CD4-positive, CD25-positive, alpha-beta regulatory T cell (primary cell): ENCODE data around the gene INSYN2A. TPM values are rescaled to one million over a fixed set of nuclear protein-coding genes. Genes with fewer than 3 reads are reported as not detected.

Source experiments
- ATAC-seq, 2 donors: fragments of 150-1000 bp; cut with Tn5 transposase; one replicate each; pipeline ENCODE4 v1.10.0; 2021; ENCODE audit warnings: low read depth in 2 of 2, moderate number of reproducible peaks in 2 of 2, moderate library complexity in 1 of 2
- DNase-seq, 3 donors: peaks; one replicate each; pipeline versions ENCODE4 v3.0.0 to v3.0.0-alpha.2; 2012 to 2022; ENCODE audit warnings: mixed read lengths in 1 of 3
- H3K27ac ChIP-seq: one replicate; pipeline ENCODE4 v1.7.0; 2013; ENCODE audit warnings: mild to moderate bottlenecking, low read length; ENCODE audit not compliant: insufficient read depth, poor library complexity, severe bottlenecking
- H3K27me3 ChIP-seq: one replicate; pipeline ENCODE4 v1.7.0; 2013; ENCODE audit warnings: low read length; ENCODE audit not compliant: control insufficient read depth, insufficient read depth
- H3K36me3 ChIP-seq: one replicate; pipeline ENCODE4 v1.7.0; 2013; ENCODE audit warnings: mild to moderate bottlenecking, low read length, moderate library complexity; ENCODE audit not compliant: control insufficient read depth, insufficient read depth
- H3K4me1 ChIP-seq: 2 replicates; pipeline ENCODE4 v1.7.0; 2013; ENCODE audit warnings: mild to moderate bottlenecking, low read length; ENCODE audit not compliant: insufficient read depth, control insufficient read depth, poor library complexity, severe bottlenecking
- H3K4me3 ChIP-seq: one replicate; pipeline ENCODE4 v1.7.0; 2013; ENCODE audit warnings: low read depth, mild to moderate bottlenecking, low read length, moderate library complexity
- H3K9me3 ChIP-seq, 2 experiments: 1 replicate in 1 of 2; 2 replicates in 1 of 2; pipeline ENCODE4 v1.7.0; 2013; ENCODE audit warnings: low read length in 2 of 2, mild to moderate bottlenecking in 1 of 2, moderate library complexity in 1 of 2; ENCODE audit not compliant: control insufficient read depth in 2 of 2
- H3K27ac Mint-ChIP-seq, 3 donors: one replicate each; pipeline ENCODE4 v1.8.0; 2020 to 2022; ENCODE audit warnings: mild to moderate bottlenecking in 3 of 3, mixed read lengths in 3 of 3, moderate library complexity in 2 of 3
- H3K27me3 Mint-ChIP-seq: one replicate; pipeline ENCODE4 v1.8.0; 2022; ENCODE audit warnings: mild to moderate bottlenecking, mixed read lengths
- H3K36me3 Mint-ChIP-seq: one replicate; pipeline ENCODE4 v1.8.0; 2020; ENCODE audit warnings: mixed read lengths
- H3K4me1 Mint-ChIP-seq, 4 donors: one replicate each; pipeline ENCODE4 v1.8.0; 2020 to 2022; ENCODE audit warnings: mixed read lengths in 4 of 4, mild to moderate bottlenecking in 1 of 4
- H3K4me3 Mint-ChIP-seq, 4 donors: one replicate each; pipeline ENCODE4 v1.8.0; 2020 to 2022; ENCODE audit warnings: mild to moderate bottlenecking in 4 of 4, mixed read lengths in 4 of 4, moderate library complexity in 3 of 4
- H3K9me3 Mint-ChIP-seq, 7 donors: one replicate each; pipeline ENCODE4 v1.8.0; 2020 to 2022; ENCODE audit warnings: mixed read lengths in 7 of 7, mild to moderate bottlenecking in 3 of 7, moderate library complexity in 2 of 7
- polyA plus RNA-seq, 4 donors: library from polyadenylated mRNA; unstranded; fragments of 300-500 nt; fragmentation: Illumina TruSeq; gene quantifications; one replicate each; pipeline ENCODE4 v1.2.3, GENCODE V29; 2021
- total RNA-seq: library from RNA; stranded (reverse); gene quantifications from one replicate; pipeline ENCODE4 v1.2.3, GENCODE V29; 2022

The INSYN2A gene
- total and polyA plus RNA-seq, 5 donors from 2014 or later, result not detected

- Mint-ChIP-seq H3K27me3 (no peaks in the 10 kb centered on the region), H3K4me3 (no peak overlapping the region), H3K27ac (no peak overlapping the region), H3K4me1 (no peaks in the 10 kb centered on the region), H3K36me3 (no peaks in the 10 kb centered on the region), H3K9me3 (peaks cover 0 to 3% (median 0%) of the 10 kb centered on the region in 7 donors)
- no peaks in the 10 kb centered on the region for H3K27me3 ChIP-seq
- DNase-seq (no peak), ATAC-seq (no peak)
- H3K4me1 ChIP-seq, result no peaks in the 10 kb centered on the region
- H3K4me3 ChIP-seq, result no peak overlapping the region
- no peaks in the 10 kb centered on the region for H3K36me3 ChIP-seq
- no peak overlapping the region for H3K27ac ChIP-seq
- H3K9me3 ChIP-seq, result no peaks in the 10 kb centered on the region
Observed at GRCh38 chr10:127179612-127180250, 16.7 kb downstream of the INSYN2A start.

GRCh38 chr10:127176649-127177048 is 19.7 kb downstream of the INSYN2A start:
- H3K36me3 ChIP-seq, result no peaks in the 10 kb centered on the region
- no peak for ATAC-seq
- H3K9me3 ChIP-seq, result no peaks in the 10 kb centered on the region
- H3K4me1 ChIP-seq, result no peaks in the 10 kb centered on the region
- no peak overlapping the region for H3K27ac ChIP-seq
- Mint-ChIP-seq H3K27ac (no peak overlapping the region), H3K36me3 (no peaks in the 10 kb centered on the region), H3K27me3 (no peaks in the 10 kb centered on the region), H3K9me3 (peaks cover 0 to 2% (median 0%) of the 10 kb centered on the region in 7 donors), H3K4me1 (peaks cover 0 to 2% (median 0%) of the 10 kb centered on the region in 4 donors), H3K4me3 (no peak overlapping the region)
- DNase-seq, result no peak
- no peaks in the 10 kb centered on the region for H3K27me3 ChIP-seq
- no peak overlapping the region for H3K4me3 ChIP-seq

GRCh38 chr10:127175357-127176110 is 20.9 kb downstream of the INSYN2A start:
- H3K36me3 ChIP-seq, result no peaks in the 10 kb centered on the region
- no peaks in the 10 kb centered on the region for H3K9me3 ChIP-seq
- Mint-ChIP-seq H3K27me3 (no peaks in the 10 kb centered on the region), H3K9me3 (peaks cover 0 to 4% (median 0%) of the 10 kb centered on the region in 7 donors), H3K4me1 (peaks cover 0 to 2% (median 0%) of the 10 kb centered on the region in 4 donors), H3K36me3 (no peaks in the 10 kb centered on the region), H3K27ac (no peak overlapping the region), H3K4me3 (no peak overlapping the region)
- ATAC-seq (no peak), DNase-seq (no peak)
- no peaks in the 10 kb centered on the region for H3K27me3 ChIP-seq
- H3K27ac ChIP-seq, result no peak overlapping the region
- no peak overlapping the region for H3K4me3 ChIP-seq
- H3K4me1 ChIP-seq, result no peaks in the 10 kb centered on the region

GRCh38 chr10:127174866-127175265 is 21.5 kb downstream of the INSYN2A start:
- DNase-seq, result no peak
- Mint-ChIP-seq H3K27me3 (no peaks in the 10 kb centered on the region), H3K9me3 (peaks cover 0 to 4% (median 0%) of the 10 kb centered on the region in 7 donors), H3K36me3 (no peaks in the 10 kb centered on the region), H3K27ac (no peak overlapping the region), H3K4me3 (no peak overlapping the region), H3K4me1 (peaks cover 0 to 2% (median 0%) of the 10 kb centered on the region in 4 donors)
- no peak for ATAC-seq
- Histone ChIP-seq H3K27me3 (no peaks in the 10 kb centered on the region), H3K9me3 (no peaks in the 10 kb centered on the region), H3K4me3 (no peak overlapping the region), H3K27ac (no peak overlapping the region), H3K4me1 (no peaks in the 10 kb centered on the region), H3K36me3 (no peaks in the 10 kb centered on the region)

- Mint-ChIP-seq H3K9me3 (peaks cover 0 to 4% (median 0%) of the 10 kb centered on the region in 7 donors), H3K27me3 (no peaks in the 10 kb centered on the region), H3K4me1 (peaks cover 0 to 4% (median 0%) of the 10 kb centered on the region in 4 donors), H3K36me3 (no peaks in the 10 kb centered on the region), H3K27ac (no peak overlapping the region), H3K4me3 (no peak overlapping the region)
- no peaks in the 10 kb centered on the region for H3K4me1 ChIP-seq
- ATAC-seq (no peak), DNase-seq (no peak)
- H3K9me3 ChIP-seq, result no peaks in the 10 kb centered on the region
- no peak overlapping the region for H3K4me3 ChIP-seq
- no peak overlapping the region for H3K27ac ChIP-seq
- H3K27me3 ChIP-seq, result no peaks in the 10 kb centered on the region
- no peaks in the 10 kb centered on the region for H3K36me3 ChIP-seq
Observed at GRCh38 chr10:127168261-127168660, 28.1 kb downstream of the INSYN2A start.

- Histone ChIP-seq H3K4me3 (no peak overlapping the region), H3K27ac (no peak overlapping the region), H3K9me3 (no peaks in the 10 kb centered on the region), H3K27me3 (no peaks in the 10 kb centered on the region), H3K36me3 (no peaks in the 10 kb centered on the region), H3K4me1 (no peaks in the 10 kb centered on the region)
- no peak for ATAC-seq
- no peak for DNase-seq
- Mint-ChIP-seq H3K27ac (no peak overlapping the region), H3K27me3 (no peaks in the 10 kb centered on the region), H3K4me3 (no peak overlapping the region), H3K9me3 (no peaks in the 10 kb centered on the region), H3K4me1 (peaks cover 0 to 3% (median 0%) of the 10 kb centered on the region in 4 donors), H3K36me3 (no peaks in the 10 kb centered on the region)
Observed at GRCh38 chr10:127162841-127163240, 33.5 kb downstream of the INSYN2A start.

- Mint-ChIP-seq H3K4me1 (peaks cover 0 to 3% (median 0%) of the 10 kb centered on the region in 4 donors), H3K4me3 (no peak overlapping the region), H3K9me3 (no peaks in the 10 kb centered on the region), H3K36me3 (no peaks in the 10 kb centered on the region), H3K27me3 (no peaks in the 10 kb centered on the region), H3K27ac (no peak overlapping the region)
- DNase-seq, result no peak
- Histone ChIP-seq H3K27me3 (no peaks in the 10 kb centered on the region), H3K27ac (no peak overlapping the region), H3K9me3 (no peaks in the 10 kb centered on the region), H3K4me1 (no peaks in the 10 kb centered on the region), H3K4me3 (no peak overlapping the region), H3K36me3 (no peaks in the 10 kb centered on the region)
- no peak for ATAC-seq
Observed at GRCh38 chr10:127161482-127161881, 34.9 kb downstream of the INSYN2A start.
